Gastrocnemius medialis (tissue), 4 donors: ENCODE results near the gene SERPINA12.

Experiments
- POLR2A ChIP-seq, 2 donors: fragments of 450-650 bp; IDR thresholded peaks; one replicate each; pipeline ENCODE4 v1.6.1; 2017; ENCODE audit warnings: antibody characterized with exemption in 2 of 2, mild to moderate bottlenecking in 2 of 2, moderate library complexity in 2 of 2
- TF ChIP-seq, protein P1 (sequence below), 5 experiments: fragments of 450-650 bp in 3 of 5; fragments of 200-600 bp in 2 of 5; sonication (generic) in 2 of 5; IDR thresholded peaks in 4 of 5; conservative IDR thresholded peaks in 1 of 5; 1 replicate in 4 of 5; 2 replicates in 1 of 5; pipeline ENCODE4 v1.5.1; 2016 to 2019; ENCODE audit warnings: antibody characterized with exemption in 5 of 5, mild to moderate bottlenecking in 3 of 5, moderate library complexity in 3 of 5

DNA sequence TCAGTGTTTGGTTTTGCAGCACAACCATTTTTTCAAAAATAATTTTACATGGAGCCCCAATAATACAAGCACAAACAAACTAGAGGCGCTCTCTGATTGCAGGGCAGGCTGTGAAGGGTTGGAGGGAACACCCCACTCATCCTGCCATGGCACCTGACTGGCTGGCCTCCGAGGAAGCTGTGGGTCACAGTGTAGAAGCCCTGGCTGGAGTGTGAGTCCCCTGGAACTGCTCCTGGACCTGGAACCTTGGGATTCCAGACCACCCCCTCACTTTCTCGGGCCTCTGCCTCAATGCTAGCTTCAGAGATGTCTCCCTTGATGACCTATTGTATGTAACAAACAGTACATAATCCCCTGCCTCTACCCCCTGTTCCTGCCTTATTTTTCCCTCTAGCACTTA, 14.8 kb upstream of the SERPINA12 start:
- TF ChIP-seq POLR2A (IDR thresholded peaks at IDR 0.05), result no peak
- TF ChIP-seq, protein P1, sequence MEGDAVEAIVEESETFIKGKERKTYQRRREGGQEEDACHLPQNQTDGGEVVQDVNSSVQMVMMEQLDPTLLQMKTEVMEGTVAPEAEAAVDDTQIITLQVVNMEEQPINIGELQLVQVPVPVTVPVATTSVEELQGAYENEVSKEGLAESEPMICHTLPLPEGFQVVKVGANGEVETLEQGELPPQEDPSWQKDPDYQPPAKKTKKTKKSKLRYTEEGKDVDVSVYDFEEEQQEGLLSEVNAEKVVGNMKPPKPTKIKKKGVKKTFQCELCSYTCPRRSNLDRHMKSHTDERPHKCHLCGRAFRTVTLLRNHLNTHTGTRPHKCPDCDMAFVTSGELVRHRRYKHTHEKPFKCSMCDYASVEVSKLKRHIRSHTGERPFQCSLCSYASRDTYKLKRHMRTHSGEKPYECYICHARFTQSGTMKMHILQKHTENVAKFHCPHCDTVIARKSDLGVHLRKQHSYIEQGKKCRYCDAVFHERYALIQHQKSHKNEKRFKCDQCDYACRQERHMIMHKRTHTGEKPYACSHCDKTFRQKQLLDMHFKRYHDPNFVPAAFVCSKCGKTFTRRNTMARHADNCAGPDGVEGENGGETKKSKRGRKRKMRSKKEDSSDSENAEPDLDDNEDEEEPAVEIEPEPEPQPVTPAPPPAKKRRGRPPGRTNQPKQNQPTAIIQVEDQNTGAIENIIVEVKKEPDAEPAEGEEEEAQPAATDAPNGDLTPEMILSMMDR (IDR thresholded peaks at IDR 0.05 in 4 of 5, conservative IDR thresholded peaks at IDR 0.05 in 1 of 5), result no peak
